ENCODE data around the gene ZFHX3. TPM values are rescaled to one million over a fixed set of nuclear protein-coding genes. Genes with fewer than 3 reads are reported as not detected.

Gene ZFHX3
- total RNA-seq, 1 experiment from 2014 or later, result 1.5 TPM

DNA sequence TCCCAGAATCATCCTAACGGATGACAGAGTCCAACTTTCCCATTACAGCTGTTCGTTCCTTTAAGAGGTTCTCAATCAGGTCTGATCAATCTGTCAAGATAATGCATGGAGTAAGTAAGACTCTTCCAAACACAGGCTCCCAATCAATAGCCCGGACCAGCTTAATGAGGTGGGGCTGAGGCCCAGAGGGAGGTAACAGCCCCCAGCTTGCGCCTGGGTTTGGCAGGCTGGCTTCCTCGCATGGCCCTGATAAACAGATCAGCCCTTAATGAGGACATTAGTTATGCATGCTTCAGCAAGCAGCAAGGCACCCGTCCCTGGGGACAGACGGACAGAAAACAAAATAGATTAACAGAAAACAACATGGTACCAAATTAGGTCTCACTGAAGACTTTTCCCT is 145.7 kb downstream of the ZFHX3 start:
- no peaks in the 10 kb centered on the region for H3K36me3 Mint-ChIP-seq (ENCODE audit: insufficient read depth in 1 of 3, low read depth in 3 of 3)
- H2AFZ ChIP-seq (ENCODE audit: low read length), result no peak overlapping the region
- H3K4me2 ChIP-seq (ENCODE audit: insufficient read depth, insufficient read length, low read length), result no peak overlapping the region
- no CpG with 5 or more reads among the region's 7 CpGs for WGBS (ENCODE audit: extremely low coverage, insufficient read length, low lambda C conversion rate)
- H2BK5ac ChIP-seq (ENCODE audit: insufficient read length, low read length), result no peak overlapping the region
- H2BK120ac ChIP-seq (ENCODE audit: low read depth, low read length, poor library complexity, severe bottlenecking), result no peak overlapping the region
- H3K9me3 ChIP-seq (ENCODE audit: control insufficient read depth, low read depth, low read length), result no peaks in the 10 kb centered on the region
- H4K5ac ChIP-seq (ENCODE audit: insufficient read length, low read depth, low read length), result no peak overlapping the region
- H4K20me1 ChIP-seq (ENCODE audit: control insufficient read depth, insufficient read depth, insufficient read length), result no peaks in the 10 kb centered on the region
- H2BK12ac ChIP-seq (ENCODE audit: insufficient read length, low read depth, low read length), result no peak overlapping the region
- H4K91ac ChIP-seq (ENCODE audit: insufficient read length, low read depth, low read length), result no peak overlapping the region
- H3K18ac ChIP-seq (ENCODE audit: insufficient read length, low read depth, low read length), result no peak overlapping the region
- no peaks in the 10 kb centered on the region for H3K9me3 Mint-ChIP-seq
- H3K23me2 ChIP-seq (ENCODE audit: insufficient read length, low read depth, low read length, poor library complexity, severe bottlenecking), result no peaks in the 10 kb centered on the region
- no peaks in the 10 kb centered on the region for H3K4me1 Mint-ChIP-seq
- H3K4me3 Mint-ChIP-seq, result no peak overlapping the region
- H3K4me1 ChIP-seq (ENCODE audit: insufficient read depth, low read length), result no peaks in the 10 kb centered on the region
- no peak overlapping the region for H3K27ac Mint-ChIP-seq
- H2BK20ac ChIP-seq (ENCODE audit: low read depth, low read length, poor library complexity, severe bottlenecking), result no peak overlapping the region
- TF ChIP-seq, protein P1, sequence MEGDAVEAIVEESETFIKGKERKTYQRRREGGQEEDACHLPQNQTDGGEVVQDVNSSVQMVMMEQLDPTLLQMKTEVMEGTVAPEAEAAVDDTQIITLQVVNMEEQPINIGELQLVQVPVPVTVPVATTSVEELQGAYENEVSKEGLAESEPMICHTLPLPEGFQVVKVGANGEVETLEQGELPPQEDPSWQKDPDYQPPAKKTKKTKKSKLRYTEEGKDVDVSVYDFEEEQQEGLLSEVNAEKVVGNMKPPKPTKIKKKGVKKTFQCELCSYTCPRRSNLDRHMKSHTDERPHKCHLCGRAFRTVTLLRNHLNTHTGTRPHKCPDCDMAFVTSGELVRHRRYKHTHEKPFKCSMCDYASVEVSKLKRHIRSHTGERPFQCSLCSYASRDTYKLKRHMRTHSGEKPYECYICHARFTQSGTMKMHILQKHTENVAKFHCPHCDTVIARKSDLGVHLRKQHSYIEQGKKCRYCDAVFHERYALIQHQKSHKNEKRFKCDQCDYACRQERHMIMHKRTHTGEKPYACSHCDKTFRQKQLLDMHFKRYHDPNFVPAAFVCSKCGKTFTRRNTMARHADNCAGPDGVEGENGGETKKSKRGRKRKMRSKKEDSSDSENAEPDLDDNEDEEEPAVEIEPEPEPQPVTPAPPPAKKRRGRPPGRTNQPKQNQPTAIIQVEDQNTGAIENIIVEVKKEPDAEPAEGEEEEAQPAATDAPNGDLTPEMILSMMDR (conservative IDR thresholded peaks at IDR 0.05), result no peak
- H3K9ac ChIP-seq (ENCODE audit: extremely low read depth, insufficient read length, low read length), result no peak overlapping the region
- no peak overlapping the region for H3K14ac ChIP-seq (ENCODE audit: insufficient read depth, low read length)
- no peak overlapping the region for H2AK5ac ChIP-seq (ENCODE audit: insufficient read length, low read length)
- H3K79me2 ChIP-seq (ENCODE audit: insufficient read depth, low read length), result no peaks in the 10 kb centered on the region
- no peak overlapping the region for H3K27ac ChIP-seq (ENCODE audit: insufficient read length, low read depth, low read length)
- DNase-seq, result no peak
- no peaks in the 10 kb centered on the region for H3K79me1 ChIP-seq (ENCODE audit: insufficient read depth, low read depth, low read length, poor library complexity, severe bottlenecking)
- no peak overlapping the region for H3K56ac ChIP-seq (ENCODE audit: insufficient read length, low read depth, low read length)
- no peak overlapping the region for H3T11ph ChIP-seq (ENCODE audit: low read length)
- H3K4ac ChIP-seq (ENCODE audit: low read depth, low read length), result no peak overlapping the region
- peaks cover 13% of the 10 kb centered on the region; the same call in 1 of the 2 replicates for H3K27me3 Mint-ChIP-seq (ENCODE audit: low read depth)
- H4K8ac ChIP-seq (replicated peaks; ENCODE audit: insufficient read length, low read depth, low read length), result no peak overlapping the region
- no peak overlapping the region for H2BK15ac ChIP-seq (ENCODE audit: low read depth, low read length)
- no peaks in the 10 kb centered on the region for H3K27me3 ChIP-seq (ENCODE audit: insufficient read depth, low read length)
- H3K23ac ChIP-seq (ENCODE audit: insufficient read length, low read depth, low read length), result no peak overlapping the region

All from H9 (cell line).